Iris pigment epithelial cell (primary cell): ENCODE data around the gene MCF2L2.
"Not testable (repeated sequence)": the region's sequence is repeated elsewhere in the genome, so short reads cannot be mapped to it uniquely, and the experiment has no call there.

Experiments used
- DNase-seq: peaks from one replicate; pipeline ENCODE4 v3.0.0-alpha.2; 2011; ENCODE audit warnings: low read depth

MCF2L2 gene

GRCh38 chr3:183443395-183444385 is 15.3 kb upstream of the MCF2L2 start:
- DNase-seq: no peak

DNA sequence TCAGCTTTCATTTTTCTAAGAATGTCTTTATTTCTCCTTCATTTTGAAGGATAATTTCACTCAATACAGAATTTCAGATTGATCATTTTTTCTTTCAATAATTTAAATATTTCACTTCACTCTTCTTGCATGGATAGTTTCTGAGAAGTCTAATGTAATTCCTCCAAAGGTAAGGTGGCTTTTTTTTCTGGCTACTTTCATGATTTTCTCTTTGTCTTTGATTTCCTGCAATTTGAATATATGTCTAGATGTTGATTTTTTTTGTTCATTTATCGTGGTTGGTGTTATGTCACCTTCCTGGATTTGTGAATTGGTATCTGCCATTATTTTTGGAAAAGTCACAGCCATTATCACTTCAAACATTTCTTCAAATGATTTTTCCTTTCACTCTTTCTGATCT is 14.6 kb upstream of the MCF2L2 start:
- no peak for DNase-seq

DNA sequence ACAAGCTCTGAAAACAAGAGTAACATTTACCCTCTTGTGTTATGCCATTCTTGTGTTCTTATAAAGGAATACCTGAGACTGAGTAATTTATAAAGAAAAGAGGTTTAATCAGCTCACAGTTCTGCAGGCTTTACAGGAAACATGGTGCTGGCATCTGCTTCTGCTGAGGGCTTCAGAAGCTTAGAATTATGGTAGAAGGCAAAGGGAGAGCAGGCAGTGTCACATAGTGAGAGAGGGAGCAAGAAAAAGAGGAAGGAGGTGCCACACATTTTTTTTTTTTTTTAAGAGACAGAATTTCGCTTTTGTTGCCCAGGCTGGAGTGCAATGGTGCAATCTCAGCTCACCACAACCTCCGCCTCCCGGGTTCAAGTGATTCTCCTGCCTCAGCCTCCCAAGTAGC is 12.1 kb upstream of the MCF2L2 start:
- not testable (repeated sequence) for DNase-seq

GRCh38 chr3:183439515-183439914 is 11.1 kb upstream of the MCF2L2 start:
- peak; percentile 49 for DNase-seq

- DNase-seq: no peak
Observed at GRCh38 chr3:183438735-183439134, 10.3 kb upstream of the MCF2L2 start.

DNA sequence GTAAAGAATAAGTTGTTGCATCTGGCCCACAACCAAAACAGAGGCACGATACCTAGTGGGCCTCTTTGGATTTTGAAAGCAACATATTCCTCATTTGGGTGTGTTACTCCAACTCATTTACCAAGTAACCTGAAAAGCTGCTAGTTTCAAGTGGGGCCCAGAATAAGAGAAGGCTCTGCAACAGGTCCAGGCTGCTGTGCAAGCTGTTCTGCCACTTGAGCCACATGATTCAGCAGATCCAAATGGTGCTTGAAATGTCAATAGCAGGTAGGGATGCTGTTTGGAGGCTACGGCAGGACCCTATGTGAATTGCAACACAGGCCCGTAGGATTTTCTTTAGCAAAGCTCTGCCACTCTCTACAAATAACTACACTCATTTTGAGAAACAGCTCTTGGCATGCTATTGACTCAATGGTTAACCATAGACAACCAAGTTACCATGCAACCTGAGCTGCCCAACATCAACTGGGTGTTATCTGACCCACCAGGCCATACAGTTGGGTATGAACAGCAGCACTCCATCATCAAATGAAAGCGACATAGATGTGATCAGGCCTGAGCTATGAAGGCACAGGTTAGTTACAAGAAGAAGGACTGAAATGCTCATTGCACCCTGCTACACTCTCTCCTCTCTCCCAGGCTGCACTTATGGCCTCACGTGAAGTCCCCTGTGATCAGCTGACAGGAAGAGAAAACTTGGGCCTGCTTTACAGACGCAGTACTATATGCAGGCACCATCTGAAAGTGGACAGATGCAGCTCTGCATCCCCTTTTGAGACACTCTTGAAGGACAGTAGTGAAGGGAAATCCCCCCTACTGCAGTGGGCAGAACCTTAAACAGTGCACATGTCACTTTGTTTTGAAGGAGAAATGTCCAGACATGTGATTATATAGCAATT is 9.5 kb upstream of the MCF2L2 start:
- no peak for DNase-seq

GRCh38 chr3:183437061-183437460 is 8.6 kb upstream of the MCF2L2 start:
- no peak for DNase-seq

DNA sequence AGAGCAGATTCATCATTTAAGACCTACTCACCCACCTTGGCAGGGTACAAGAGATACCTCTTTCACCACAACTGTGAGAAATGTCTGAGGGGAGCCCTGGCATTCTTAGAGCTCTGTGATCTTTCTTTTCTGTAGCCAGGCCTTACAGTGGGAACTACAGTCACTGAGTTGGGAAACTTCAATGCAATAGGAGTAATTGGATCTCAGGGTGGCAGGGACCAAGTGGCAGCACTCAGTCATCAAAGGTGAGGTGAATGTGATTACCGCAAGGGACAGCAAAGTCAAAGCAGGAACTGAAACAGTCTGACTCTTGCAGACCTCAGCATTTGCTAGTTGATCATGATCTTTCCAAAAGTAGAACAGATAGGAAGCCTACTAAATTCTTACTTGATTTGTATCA is 7.2 kb upstream of the MCF2L2 start:
- no peak for DNase-seq

GRCh38 chr3:183434992-183435391 is 6.6 kb upstream of the MCF2L2 start:
- no peak for DNase-seq

DNA sequence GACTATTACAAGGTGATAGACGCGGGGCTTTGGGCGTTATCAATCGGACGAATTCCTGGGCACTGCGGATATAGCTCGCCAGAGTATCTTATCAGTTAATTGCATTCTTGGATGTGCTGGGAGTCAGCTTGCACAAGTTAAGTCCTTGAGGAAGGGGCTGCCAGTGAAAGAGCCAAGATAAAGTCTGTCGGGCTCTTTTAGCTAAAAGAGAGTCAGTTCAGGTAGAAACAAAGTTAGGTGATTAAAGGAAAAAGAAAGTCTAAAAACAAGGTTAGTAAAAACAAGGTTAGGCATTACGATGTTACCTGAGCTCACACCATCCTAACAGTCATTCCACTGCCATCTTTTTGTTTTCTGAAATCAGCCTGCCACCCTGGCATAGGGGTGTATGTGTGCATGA is 6.1 kb upstream of the MCF2L2 start:
- no peak for DNase-seq

DNA sequence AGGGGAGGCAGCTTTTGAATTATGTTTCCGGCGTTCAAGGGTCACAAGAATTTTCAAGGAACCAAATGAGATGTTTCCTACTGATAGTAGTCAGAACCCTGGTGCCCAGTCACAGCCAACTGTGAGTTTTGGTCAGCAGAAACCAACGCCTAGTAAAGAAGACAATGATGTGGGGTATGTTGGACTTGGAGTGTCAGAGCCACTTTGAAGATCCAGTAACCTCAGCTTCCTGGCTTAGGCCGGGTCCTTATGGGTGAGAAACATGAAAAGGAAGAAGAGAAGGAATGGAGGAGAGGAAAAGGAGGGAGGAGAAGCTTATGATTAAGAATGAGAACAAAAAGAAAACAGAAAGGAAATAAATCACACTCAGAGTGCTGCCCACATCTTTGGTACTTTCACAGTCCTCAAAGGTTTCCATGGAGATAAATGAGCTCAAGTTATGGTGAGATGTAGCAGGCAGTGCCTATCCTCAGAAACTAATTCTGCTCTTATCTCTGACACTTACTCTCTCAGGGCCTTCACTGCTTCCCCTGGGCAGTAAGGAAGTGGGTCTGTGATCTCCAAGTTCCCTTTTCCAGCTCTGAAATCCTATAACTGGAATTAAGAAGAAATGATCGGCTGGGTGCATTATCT is 2.0 kb upstream of the MCF2L2 start:
- no peak for DNase-seq

GRCh38 chr3:183427876-183428446 is 458 bp downstream of the MCF2L2 start:
- peak; percentile 24 for DNase-seq

DNA sequence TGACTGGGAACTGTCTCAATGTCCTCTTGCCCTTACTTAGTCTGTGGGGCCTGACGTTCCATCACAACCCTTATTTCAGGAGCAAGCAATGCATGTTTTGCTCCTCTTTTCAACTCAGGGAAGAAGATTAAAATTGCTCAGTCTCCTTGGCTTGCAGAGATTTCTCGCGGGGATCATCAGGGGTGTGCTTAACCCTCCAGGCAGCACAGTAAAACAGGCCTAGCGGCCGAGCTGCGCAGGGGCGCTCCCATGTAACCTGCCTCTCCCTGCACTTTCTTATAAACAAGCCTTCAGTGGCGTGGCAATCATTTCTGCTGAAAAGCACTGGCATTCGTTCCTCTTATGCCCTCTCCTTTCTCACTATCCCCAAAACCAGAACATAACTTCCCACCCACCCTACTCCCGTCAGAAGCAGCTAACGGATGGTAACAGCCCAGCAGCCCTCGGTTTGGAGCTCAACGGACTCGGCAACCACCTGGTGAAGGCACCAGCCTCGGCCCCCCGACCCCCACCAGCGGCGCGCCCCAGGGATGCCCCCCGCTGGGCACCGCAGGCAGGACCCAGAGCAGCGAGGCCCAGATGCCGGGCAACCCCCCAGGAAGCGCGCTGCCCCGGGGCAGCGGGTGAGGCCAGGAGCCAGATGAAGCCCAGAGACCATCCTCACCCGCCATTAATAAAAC is 1.1 kb downstream of the MCF2L2 start:
- no peak for DNase-seq

DNA sequence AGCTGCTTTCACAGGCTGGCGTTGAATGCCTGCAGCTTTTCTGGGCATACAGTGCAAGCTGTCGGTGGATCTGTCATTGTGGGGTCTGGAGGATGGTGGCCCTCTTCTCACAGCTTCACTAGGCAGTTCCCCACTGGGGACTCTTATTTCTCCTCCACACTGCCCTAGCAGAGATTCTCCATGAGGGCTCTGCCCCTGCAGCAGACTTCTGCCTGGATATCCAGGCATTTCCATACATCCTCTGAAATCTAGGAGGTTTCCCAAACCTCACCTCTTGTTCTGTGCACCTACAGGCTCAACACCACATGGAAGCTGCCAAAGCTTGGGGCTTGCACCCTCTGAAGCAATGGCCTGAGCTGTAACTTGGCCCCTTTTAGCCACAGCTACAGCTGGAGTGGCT is 9.6 kb downstream of the MCF2L2 start:
- DNase-seq: not testable (repeated sequence)

- no peak for DNase-seq
Observed at GRCh38 chr3:183411216-183411922, 17.1 kb downstream of the MCF2L2 start.

DNA sequence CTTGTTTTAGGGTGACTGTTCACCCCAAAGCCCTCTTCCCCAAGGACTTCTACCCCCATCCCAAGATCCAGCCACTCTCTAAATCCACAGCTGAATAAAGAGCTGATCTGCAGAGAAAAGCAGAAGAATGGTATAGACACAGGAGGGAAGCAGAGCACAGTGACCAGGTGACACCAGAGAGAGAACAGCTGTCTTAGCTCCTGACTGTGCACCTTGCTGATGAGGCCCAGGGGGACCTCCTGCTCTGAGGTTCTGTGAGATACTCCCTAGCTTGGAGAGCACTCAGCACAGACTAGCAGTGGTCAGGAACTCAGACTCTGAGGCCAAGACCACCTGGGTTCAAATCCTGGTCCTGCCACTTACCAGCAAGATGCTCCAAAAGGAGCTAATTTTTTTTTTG is 17.7 kb downstream of the MCF2L2 start:
- DNase-seq: no peak

DNA sequence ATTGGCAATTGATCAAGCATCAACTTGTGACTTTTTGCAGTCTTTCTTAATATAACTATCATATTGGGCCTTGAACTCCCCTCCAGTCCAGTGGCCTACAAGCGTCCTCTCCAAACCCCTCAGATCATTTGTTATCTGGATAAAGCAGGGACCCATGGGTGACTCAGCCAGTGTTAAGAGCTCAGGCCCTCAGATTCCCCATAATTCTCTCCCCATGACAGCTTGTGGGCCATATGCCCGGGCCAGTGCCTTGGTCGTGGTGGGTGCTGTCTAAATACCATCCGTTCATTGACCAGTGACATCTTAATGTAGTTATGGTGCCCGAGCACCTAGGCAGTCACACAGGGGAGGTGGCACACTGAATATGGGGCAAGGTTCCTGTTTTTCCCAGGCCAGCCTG is 18.1 kb downstream of the MCF2L2 start:
- DNase-seq: no peak

DNA sequence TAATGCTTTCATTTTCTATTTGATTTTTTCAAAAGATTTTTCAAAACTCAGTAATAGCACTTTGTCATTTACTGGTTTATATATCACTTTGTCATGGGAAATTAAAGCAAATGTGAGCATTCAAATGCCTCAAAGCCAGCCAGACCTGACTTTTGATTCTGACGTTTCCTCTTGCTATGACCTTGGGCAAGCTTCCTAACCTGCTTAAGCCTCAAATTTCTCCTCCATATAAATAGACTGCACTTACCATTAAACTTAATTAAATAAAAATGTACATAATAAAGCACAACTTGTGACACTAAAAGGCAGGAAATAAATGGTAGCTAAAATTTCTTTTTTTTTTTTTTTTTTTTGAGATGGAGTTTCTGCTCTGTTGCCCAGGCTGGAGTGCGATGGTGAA is 19.2 kb downstream of the MCF2L2 start:
- no peak for DNase-seq

DNA sequence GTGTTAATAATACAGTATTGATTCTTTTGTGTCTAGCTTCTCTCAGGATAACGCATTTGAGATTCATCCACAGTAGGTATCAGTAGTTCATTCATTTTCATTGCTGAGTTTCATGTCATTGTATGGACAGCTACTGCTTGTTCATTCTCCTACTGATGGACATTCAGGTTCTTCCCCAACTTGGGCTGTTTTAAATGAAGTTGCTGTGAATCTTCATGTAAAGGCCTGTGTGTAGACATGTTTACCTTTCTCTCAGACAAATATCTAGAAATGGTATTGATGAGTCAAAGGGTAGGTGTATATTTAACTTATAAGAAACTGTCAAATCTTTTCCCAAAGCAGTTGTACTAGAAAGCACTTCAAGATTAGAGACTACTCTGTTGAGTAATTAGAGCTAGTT is 26.7 kb downstream of the MCF2L2 start:
- no peak for DNase-seq

DNA sequence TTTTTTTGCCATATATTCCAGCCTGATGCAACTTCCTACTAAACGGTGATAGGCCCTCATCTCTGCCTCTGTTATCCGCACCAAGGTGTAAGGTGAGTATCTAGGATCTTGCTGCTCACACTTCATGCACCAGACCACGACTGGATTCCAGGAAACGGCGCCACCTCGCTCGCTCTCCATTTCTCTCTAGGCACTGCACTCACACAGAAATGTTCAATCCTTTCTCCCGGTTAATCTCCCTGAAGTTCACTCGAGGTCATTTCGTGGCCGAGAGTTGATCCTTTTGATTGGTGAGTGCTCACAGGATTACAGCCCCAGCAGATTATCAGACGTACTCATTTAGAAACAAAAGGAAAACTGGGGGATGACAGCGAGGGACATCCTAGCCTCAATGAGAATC is 28.1 kb downstream of the MCF2L2 start:
- DNase-seq: peak; percentile 5
